ENCODE results near the gene APH1A.
A peak's percentile ranks its signal among the peaks of the same experiment; 100 is the strongest.
"Not testable (repeated sequence)": the region's sequence is repeated elsewhere in the genome, so short reads cannot be mapped to it uniquely, and the experiment has no call there.

The APH1A gene

DNA sequence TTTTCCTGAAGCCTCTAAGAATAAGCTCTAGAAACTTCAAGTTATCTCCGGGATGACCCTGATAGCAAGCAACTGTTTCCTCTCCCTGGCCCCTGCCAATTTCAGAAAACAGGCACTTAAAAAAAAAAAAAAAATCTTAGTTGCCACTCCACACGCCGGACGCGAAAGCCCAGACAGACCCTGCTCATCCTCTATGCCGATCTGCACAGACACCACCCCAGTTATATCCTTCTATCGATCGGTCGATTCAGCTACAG is 34.6 kb downstream of the APH1A start:
- no peaks in the 10 kb centered on the region for H3K27me3 ChIP-seq (ENCODE audit: insufficient read depth, poor library complexity, severe bottlenecking)
- peak overlapping the region; percentile 79 for H3K27ac ChIP-seq (ENCODE audit: poor library complexity, severe bottlenecking)
- peak overlapping the region; percentile 67 for H3K4me3 ChIP-seq (ENCODE audit: severe bottlenecking)
- H3K4me1 ChIP-seq (ENCODE audit: insufficient read depth, poor library complexity, severe bottlenecking), result peaks cover 6% of the 10 kb centered on the region
- H3K36me3 ChIP-seq (ENCODE audit: low read depth), result peaks cover 24% of the 10 kb centered on the region
- no peaks in the 10 kb centered on the region for H3K9me3 ChIP-seq (ENCODE audit: severe bottlenecking)
- ATAC-seq (ENCODE audit: low read depth), result no peak
- TF ChIP-seq, protein P1, sequence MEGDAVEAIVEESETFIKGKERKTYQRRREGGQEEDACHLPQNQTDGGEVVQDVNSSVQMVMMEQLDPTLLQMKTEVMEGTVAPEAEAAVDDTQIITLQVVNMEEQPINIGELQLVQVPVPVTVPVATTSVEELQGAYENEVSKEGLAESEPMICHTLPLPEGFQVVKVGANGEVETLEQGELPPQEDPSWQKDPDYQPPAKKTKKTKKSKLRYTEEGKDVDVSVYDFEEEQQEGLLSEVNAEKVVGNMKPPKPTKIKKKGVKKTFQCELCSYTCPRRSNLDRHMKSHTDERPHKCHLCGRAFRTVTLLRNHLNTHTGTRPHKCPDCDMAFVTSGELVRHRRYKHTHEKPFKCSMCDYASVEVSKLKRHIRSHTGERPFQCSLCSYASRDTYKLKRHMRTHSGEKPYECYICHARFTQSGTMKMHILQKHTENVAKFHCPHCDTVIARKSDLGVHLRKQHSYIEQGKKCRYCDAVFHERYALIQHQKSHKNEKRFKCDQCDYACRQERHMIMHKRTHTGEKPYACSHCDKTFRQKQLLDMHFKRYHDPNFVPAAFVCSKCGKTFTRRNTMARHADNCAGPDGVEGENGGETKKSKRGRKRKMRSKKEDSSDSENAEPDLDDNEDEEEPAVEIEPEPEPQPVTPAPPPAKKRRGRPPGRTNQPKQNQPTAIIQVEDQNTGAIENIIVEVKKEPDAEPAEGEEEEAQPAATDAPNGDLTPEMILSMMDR (IDR thresholded peaks at IDR 0.05; ENCODE audit: poor library complexity, severe bottlenecking), result no peak
- no peak for DNase-seq (ENCODE audit: low spot score)

DNA sequence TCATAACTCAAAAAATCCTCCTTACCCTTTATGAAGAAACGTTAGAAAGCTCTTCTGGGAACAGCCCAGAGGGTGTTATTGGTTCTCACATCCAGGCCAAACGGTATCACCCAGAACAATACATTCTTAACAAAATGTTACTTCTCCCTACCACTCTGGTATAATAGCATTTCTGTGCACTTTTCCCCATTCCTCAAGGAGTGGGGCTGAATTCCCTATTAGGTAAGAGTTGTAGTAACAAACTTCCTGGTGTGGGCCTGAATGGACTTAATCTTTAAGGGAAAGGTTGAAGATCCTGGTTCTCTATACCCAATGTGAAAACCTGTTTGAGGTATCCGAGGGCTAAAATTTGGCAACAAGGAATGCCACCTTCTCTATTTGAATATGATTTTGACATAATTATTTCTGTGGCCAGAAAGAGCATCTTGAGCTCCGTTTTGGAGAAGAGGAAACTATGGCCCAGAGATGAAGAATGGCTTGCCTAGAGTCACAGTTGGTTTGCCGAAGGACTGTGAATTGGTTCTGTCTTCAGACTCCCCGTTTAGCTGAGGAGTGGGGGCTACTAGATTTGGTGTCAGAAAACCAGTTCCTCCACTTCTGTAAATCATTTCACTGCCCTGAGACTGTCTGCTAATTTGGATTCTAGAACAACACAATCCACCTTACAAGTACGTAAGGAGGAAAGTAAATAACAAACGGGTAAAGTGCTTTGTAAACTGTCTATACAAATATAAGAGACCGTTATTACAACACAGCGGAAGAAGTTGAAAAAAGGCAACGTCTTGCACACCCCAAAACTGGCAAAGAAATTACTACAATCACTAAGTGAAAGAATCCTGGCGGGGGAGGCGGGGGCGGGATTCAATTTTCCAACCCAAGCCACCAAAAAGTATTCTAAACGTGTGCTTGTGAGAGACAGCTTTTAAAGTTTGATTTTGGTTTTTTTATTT is 35.2 kb downstream of the APH1A start:
- DNase-seq (ENCODE audit: low spot score) (no peak), ATAC-seq (ENCODE audit: low read depth) (no peak)
- H3K9me3 ChIP-seq (ENCODE audit: severe bottlenecking), result no peaks in the 10 kb centered on the region
- peaks cover 6% of the 10 kb centered on the region for H3K4me1 ChIP-seq (ENCODE audit: insufficient read depth, poor library complexity, severe bottlenecking)
- H3K4me3 ChIP-seq (ENCODE audit: severe bottlenecking), result peak overlapping the region; percentile 67
- peak overlapping the region; percentile 79 for H3K27ac ChIP-seq (ENCODE audit: poor library complexity, severe bottlenecking)
- H3K36me3 ChIP-seq (ENCODE audit: low read depth), result peaks cover 24% of the 10 kb centered on the region
- H3K27me3 ChIP-seq (ENCODE audit: insufficient read depth, poor library complexity, severe bottlenecking), result no peaks in the 10 kb centered on the region
- TF ChIP-seq, protein P1 (IDR thresholded peaks at IDR 0.05; ENCODE audit: poor library complexity, severe bottlenecking), result no peak

DNA sequence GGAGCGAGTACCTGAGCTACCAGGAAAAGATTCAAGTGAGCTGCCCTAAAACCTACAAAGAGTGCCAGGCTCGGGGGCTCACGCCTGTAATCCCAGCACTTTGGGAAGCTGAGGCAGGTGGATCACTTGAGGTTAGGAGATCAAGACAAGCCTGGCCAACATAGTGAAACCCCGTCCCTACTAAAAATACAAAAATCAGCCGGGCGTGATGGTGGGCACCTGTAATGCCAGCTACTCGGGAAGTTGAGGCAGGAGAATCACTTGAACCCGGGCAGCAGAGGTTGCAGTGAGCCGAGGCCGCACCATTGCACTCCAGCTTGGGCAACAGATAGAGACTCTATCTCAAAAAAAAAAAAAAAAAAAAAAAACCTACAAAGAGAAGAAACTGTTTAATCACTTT is 35.9 kb downstream of the APH1A start:
- H3K27ac ChIP-seq (ENCODE audit: poor library complexity, severe bottlenecking), result peak overlapping the region; percentile 79
- H3K36me3 ChIP-seq (ENCODE audit: low read depth), result peaks cover 27% of the 10 kb centered on the region
- not testable (repeated sequence) for ATAC-seq (ENCODE audit: low read depth); H3K4me3 ChIP-seq (ENCODE audit: severe bottlenecking); H3K4me1 ChIP-seq (ENCODE audit: insufficient read depth, poor library complexity, severe bottlenecking); DNase-seq (ENCODE audit: low spot score); H3K27me3 ChIP-seq (ENCODE audit: insufficient read depth, poor library complexity, severe bottlenecking); H3K9me3 ChIP-seq (ENCODE audit: severe bottlenecking)

DNA sequence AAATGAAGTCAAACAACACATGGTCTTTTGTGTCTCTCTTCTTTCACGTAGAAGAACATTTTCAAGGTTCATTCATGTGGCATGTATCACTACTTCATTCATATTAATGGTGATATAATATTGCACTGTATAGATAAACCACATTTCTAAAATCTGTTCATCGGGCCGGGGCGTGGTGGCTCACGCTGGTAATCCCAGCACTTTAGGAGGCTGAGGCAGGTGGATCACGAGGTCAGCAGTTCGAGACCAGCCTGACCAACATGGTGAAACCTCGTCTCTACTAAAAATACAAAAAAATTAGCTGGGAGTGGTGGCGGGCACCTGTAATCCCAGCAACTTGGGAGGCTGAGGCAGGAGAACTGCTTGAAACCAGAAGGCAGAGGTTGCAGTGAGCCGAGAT is 40.6 kb downstream of the APH1A start:
- H3K36me3 ChIP-seq (ENCODE audit: low read depth), result peaks cover 68% of the 10 kb centered on the region
- H3K4me3 ChIP-seq (ENCODE audit: severe bottlenecking); ATAC-seq (ENCODE audit: low read depth); DNase-seq (ENCODE audit: low spot score); H3K27me3 ChIP-seq (ENCODE audit: insufficient read depth, poor library complexity, severe bottlenecking); H3K9me3 ChIP-seq (ENCODE audit: severe bottlenecking); H3K27ac ChIP-seq (ENCODE audit: poor library complexity, severe bottlenecking); H3K4me1 ChIP-seq (ENCODE audit: insufficient read depth, poor library complexity, severe bottlenecking): not testable (repeated sequence)

DNA sequence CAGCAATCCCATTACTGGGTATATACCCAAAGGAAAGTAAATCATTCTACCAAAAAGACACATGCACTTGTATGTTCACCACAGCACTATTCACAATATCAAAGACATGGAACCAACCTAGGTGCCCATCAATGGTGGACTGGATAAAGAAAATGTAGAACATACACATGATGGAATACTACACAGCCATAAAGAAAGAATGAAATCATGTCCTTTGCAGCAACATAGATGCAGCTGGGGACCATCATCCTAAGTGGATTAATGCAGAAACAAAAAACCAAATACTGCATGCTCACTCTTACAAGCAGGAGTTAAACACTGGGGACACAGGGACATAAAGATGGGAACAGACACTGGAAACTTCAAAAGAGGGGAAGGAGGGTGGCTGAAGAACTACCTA is 41.6 kb downstream of the APH1A start:
- Histone ChIP-seq H3K4me3 (ENCODE audit: severe bottlenecking) (no peak overlapping the region), H3K36me3 (ENCODE audit: low read depth) (peaks cover 76% of the 10 kb centered on the region), H3K4me1 (ENCODE audit: insufficient read depth, poor library complexity, severe bottlenecking) (no peaks in the 10 kb centered on the region), H3K9me3 (ENCODE audit: severe bottlenecking) (no peaks in the 10 kb centered on the region), H3K27ac (ENCODE audit: poor library complexity, severe bottlenecking) (no peak overlapping the region), H3K27me3 (ENCODE audit: insufficient read depth, poor library complexity, severe bottlenecking) (no peaks in the 10 kb centered on the region)
- TF ChIP-seq, protein P1 (IDR thresholded peaks at IDR 0.05; ENCODE audit: poor library complexity, severe bottlenecking), result no peak
- DNase-seq (ENCODE audit: low spot score) (no peak), ATAC-seq (ENCODE audit: low read depth) (no peak)

DNA sequence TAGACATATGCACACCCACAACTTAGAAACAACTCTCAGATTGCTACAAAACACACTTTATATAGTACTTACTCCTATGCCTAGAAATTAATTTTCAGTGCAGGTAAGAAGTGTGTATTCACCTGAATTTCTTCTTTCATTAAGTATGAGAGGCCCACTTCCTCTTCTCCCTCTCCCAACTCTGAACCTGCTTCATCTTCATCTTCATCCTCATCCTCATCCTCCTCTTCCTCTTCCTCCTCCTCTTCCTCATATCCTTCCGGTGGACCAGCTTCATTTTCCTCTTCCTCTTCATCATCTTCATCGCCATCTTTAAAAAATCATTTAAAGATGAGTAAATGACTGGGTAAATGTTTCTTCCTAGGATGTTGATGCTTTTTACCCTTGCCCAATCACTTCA is 42.3 kb downstream of the APH1A start:
- TF ChIP-seq, protein P1 (IDR thresholded peaks at IDR 0.05; ENCODE audit: poor library complexity, severe bottlenecking), result no peak
- Histone ChIP-seq H3K27ac (ENCODE audit: poor library complexity, severe bottlenecking) (no peak overlapping the region), H3K4me1 (ENCODE audit: insufficient read depth, poor library complexity, severe bottlenecking) (no peaks in the 10 kb centered on the region), H3K36me3 (ENCODE audit: low read depth) (peaks cover 78% of the 10 kb centered on the region), H3K4me3 (ENCODE audit: severe bottlenecking) (no peak overlapping the region), H3K9me3 (ENCODE audit: severe bottlenecking) (no peaks in the 10 kb centered on the region), H3K27me3 (ENCODE audit: insufficient read depth, poor library complexity, severe bottlenecking) (no peaks in the 10 kb centered on the region)
- ATAC-seq (ENCODE audit: low read depth) (no peak), DNase-seq (ENCODE audit: low spot score) (no peak)
